ENCODE results near the gene CCDC61.

Gene CCDC61

GRCh38 chr19:46014941-46015686 is 19.8 kb downstream of the CCDC61 start:
- peak; percentile 76 for ATAC-seq
- TF ChIP-seq ZC3H10 (CRISPR knock-in tag; IDR thresholded peaks at IDR 0.05) (no peak), RARB (CRISPR knock-in tag; IDR thresholded peaks at IDR 0.05) (no peak), CSDC2 (CRISPR knock-in tag; IDR thresholded peaks at IDR 0.05) (no peak), ZNF8 (CRISPR knock-in tag; IDR thresholded peaks at IDR 0.05) (no peak), GLIS3 (CRISPR knock-in tag; IDR thresholded peaks at IDR 0.05) (no peak), OSR1 (CRISPR knock-in tag; IDR thresholded peaks at IDR 0.05) (no peak), SNAI2 (CRISPR knock-in tag; IDR thresholded peaks at IDR 0.05) (no peak)

DNA sequence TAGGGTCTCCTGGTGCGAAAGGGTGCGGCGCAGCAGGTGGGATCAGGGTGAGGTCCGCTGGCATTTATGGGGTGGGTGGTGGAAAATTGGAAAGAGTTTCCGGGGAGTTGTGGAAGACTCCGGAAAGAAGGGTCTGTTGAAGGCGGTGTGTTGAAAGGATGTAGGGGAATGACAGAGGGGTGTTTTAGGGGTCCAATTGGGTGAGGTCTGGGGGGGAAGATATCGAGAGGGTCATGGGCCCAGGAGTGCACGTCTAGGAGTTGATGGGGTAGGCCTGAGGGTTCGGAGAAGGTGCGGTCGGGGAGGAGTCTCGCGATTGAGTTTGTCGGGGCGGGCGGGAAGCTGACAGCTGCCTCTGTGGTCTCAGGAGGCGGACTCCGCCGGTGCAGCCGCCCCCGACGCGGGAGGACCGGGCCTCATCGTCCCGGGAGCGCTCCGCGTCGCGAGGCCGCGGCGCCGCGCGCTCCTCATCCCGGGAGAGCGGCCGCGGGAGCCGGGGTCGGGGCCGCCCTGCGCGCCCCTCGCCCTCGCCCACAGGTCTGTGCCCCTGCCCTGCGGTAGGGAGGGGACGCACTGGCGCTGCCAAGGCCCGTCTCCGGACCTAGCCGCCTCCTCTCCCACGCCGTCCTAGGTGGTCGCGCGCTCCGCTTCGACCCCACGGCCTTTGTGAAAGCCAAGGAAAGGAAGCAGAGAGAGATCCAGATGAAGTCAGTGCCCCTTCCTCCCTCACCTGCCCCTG is 20.6 kb downstream of the CCDC61 start:
- TF ChIP-seq SNAI2 (CRISPR knock-in tag; IDR thresholded peaks at IDR 0.05), result no peak
- TF ChIP-seq ESRRG (CRISPR knock-in tag; IDR thresholded peaks at IDR 0.05), result no peak
- TF ChIP-seq TCF4 (CRISPR knock-in tag; IDR thresholded peaks at IDR 0.05; ENCODE audit: borderline replicate concordance), result no peak
- TF ChIP-seq ISL1 (CRISPR knock-in tag; IDR thresholded peaks at IDR 0.05), result no peak
- no peak for TF ChIP-seq TOX (CRISPR knock-in tag; IDR thresholded peaks at IDR 0.05; ENCODE audit: borderline replicate concordance)
- TF ChIP-seq ZNF8 (CRISPR knock-in tag; IDR thresholded peaks at IDR 0.05), result no peak
- no peak for TF ChIP-seq ARNTL (CRISPR knock-in tag; IDR thresholded peaks at IDR 0.05; ENCODE audit: borderline replicate concordance, low read depth)
- TF ChIP-seq PATZ1 (CRISPR knock-in tag; IDR thresholded peaks at IDR 0.05; ENCODE audit: borderline replicate concordance), result no peak
- no peak for TF ChIP-seq ZC3H10 (CRISPR knock-in tag; IDR thresholded peaks at IDR 0.05)
- TF ChIP-seq ZFP30 (CRISPR knock-in tag; IDR thresholded peaks at IDR 0.05), result no peak
- no peak for TF ChIP-seq ZNF565 (CRISPR knock-in tag; conservative IDR thresholded peaks at IDR 0.05; ENCODE audit: low read depth)
- TF ChIP-seq OSR1 (CRISPR knock-in tag; IDR thresholded peaks at IDR 0.05), result no peak
- TF ChIP-seq CSDC2 (CRISPR knock-in tag; IDR thresholded peaks at IDR 0.05), result no peak
- no peak for TF ChIP-seq POU6F1 (CRISPR knock-in tag; IDR thresholded peaks at IDR 0.05; ENCODE audit: borderline replicate concordance, low read depth)
- TF ChIP-seq RARB (CRISPR knock-in tag; IDR thresholded peaks at IDR 0.05), result no peak
- TF ChIP-seq ZNF70 (CRISPR knock-in tag; IDR thresholded peaks at IDR 0.05), result no peak
- TF ChIP-seq TSHZ2 (CRISPR knock-in tag; IDR thresholded peaks at IDR 0.05), result no peak
- no peak for TF ChIP-seq GLIS3 (CRISPR knock-in tag; IDR thresholded peaks at IDR 0.05)
- TF ChIP-seq CREB5 (CRISPR knock-in tag; IDR thresholded peaks at IDR 0.05; ENCODE audit: low read depth), result no peak
- peak; percentile 18 for ATAC-seq

GRCh38 chr19:46016426-46017094 is 21.3 kb downstream of the CCDC61 start:
- ATAC-seq, result peak; percentile 80
- TF ChIP-seq ZNF8 (CRISPR knock-in tag; IDR thresholded peaks at IDR 0.05) (no peak), PPARA (CRISPR knock-in tag; IDR thresholded peaks at IDR 0.05; ENCODE audit: borderline replicate concordance) (no peak), ARNTL (CRISPR knock-in tag; IDR thresholded peaks at IDR 0.05; ENCODE audit: borderline replicate concordance, low read depth) (no peak), ZNF70 (CRISPR knock-in tag; IDR thresholded peaks at IDR 0.05) (no peak), PATZ1 (CRISPR knock-in tag; IDR thresholded peaks at IDR 0.05; ENCODE audit: borderline replicate concordance) (no peak), CSDC2 (CRISPR knock-in tag; IDR thresholded peaks at IDR 0.05) (no peak), TCF4 (CRISPR knock-in tag; IDR thresholded peaks at IDR 0.05; ENCODE audit: borderline replicate concordance) (no peak), ZFP30 (CRISPR knock-in tag; IDR thresholded peaks at IDR 0.05) (no peak), ZC3H10 (CRISPR knock-in tag; IDR thresholded peaks at IDR 0.05) (no peak), POU6F1 (CRISPR knock-in tag; IDR thresholded peaks at IDR 0.05; ENCODE audit: borderline replicate concordance, low read depth) (no peak), ESRRG (CRISPR knock-in tag; IDR thresholded peaks at IDR 0.05) (no peak)
